ENCODE data around the gene CD59. TPM values are rescaled to one million over a fixed set of nuclear protein-coding genes. Genes with fewer than 3 reads are reported as not detected.
A peak's percentile ranks its signal among the peaks of the same experiment; 100 is the strongest.

The CD59 gene
- polyA plus RNA-seq, 2 of the 4 experiments (the other 2 are of a cell fraction): 335 to 375 TPM

DNA sequence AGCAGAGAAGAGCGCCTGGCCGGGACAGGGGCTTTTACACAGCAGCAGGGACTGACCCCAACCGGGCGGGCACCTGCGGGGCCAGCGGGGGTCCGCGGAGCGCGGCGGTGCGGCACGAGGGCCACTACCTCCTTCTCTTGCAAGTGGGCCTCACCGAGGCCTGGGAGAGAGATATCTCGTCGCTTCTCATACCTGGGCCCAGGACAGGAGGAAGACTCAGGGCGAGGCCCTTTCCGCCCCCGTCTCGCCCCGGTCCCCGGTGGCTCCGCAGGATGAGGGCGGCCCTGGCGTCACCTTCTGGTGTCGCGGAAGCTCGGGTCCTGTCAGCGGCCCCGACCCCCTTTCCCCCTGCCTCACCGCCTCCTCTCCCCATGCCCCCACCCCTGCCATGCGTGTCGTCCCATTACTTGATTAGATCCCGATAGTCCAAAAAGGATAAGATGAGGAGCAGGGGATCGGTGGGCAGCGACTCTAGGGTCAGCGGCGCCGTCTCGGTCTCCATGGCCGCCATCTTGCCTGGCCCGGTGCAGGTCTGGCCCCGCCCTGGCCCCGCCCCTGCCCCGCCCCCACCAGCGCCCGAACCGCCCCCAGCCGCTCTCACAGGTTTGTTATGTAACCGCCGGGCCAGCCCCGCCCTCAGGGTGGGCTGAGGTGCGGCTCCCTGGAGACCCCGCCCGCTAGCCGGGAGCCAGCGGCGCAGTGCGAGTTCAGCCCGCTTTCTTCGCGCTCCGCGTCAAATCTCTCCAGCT lies 37.9 kb upstream of the CD59 start, which contains the start of gene FBXO3:
TSS of gene FBXO3 (minus strand) at position 534 of the 749 bp plus-strand sequence. CDS start at position 511, 23 bp downstream.
- POLR2A ChIA-PET: interaction anchor here (0.5 to 0.6 kb wide), 3 partner anchors 13 to 29 kb away, joined by 3 read pairs; no protein-coding TSS in a partner anchor
- TF ChIP-seq, protein P1, sequence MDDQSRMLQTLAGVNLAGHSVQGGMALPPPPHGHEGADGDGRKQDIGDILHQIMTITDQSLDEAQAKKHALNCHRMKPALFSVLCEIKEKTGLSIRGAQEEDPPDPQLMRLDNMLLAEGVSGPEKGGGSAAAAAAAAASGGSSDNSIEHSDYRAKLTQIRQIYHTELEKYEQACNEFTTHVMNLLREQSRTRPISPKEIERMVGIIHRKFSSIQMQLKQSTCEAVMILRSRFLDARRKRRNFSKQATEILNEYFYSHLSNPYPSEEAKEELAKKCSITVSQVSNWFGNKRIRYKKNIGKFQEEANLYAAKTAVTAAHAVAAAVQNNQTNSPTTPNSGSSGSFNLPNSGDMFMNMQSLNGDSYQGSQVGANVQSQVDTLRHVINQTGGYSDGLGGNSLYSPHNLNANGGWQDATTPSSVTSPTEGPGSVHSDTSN (IDR thresholded peaks at IDR 0.05): no peak
- TF ChIP-seq NPAS2 (CRISPR knock-in tag; IDR thresholded peaks at IDR 0.05; ENCODE audit: borderline replicate concordance) (no peak), CEBPB (IDR thresholded peaks at IDR 0.05) (peak in 1 of 2 experiments; percentile 27; a peak in 2 of 4 replicates), ZC3H11A (IDR thresholded peaks at IDR 0.05) (no peak), BHLHE40 (IDR thresholded peaks at IDR 0.05; ENCODE audit: low read depth, low read length) (no peak), PHF8 (IDR thresholded peaks at IDR 0.05; ENCODE audit: borderline replicate concordance, low read depth) (peak; percentile 68), JUN (IDR thresholded peaks at IDR 0.05) (peak in 1 of 2 experiments; percentile 50; a peak in 1 of 5 replicates), POLR2A (IDR thresholded peaks at IDR 0.05; ENCODE audit: low read length) (peak; percentile 80), MAFK (IDR thresholded peaks at IDR 0.05; ENCODE audit: partially characterized antibody) (no peak), HEYL (CRISPR knock-in tag; IDR thresholded peaks at IDR 0.05) (no peak), KDM5A (IDR thresholded peaks at IDR 0.05) (peak; percentile 73)
- peak within 1 kb of the TSS; percentile 83 to 90 for H3K27ac ChIP-seq
- 1% methylated on average over 15 of the region's 64 CpGs for WGBS (ENCODE audit: missing lambda C conversion rate)
- DNase-seq (ENCODE audit: low read depth in 1 of 2, low spot score in 1 of 2) (peak; percentile 79 to 88), ATAC-seq (peak; percentile 88 to 90), FAIRE-seq (no peak)
- no peaks in the 10 kb centered on the region for H3K9me3 ChIP-seq
- CTCF ChIA-PET: interaction anchor here (0.8 to 4.4 kb wide), 4 partner anchors 31 to 231 kb away, joined by 3 to 19 read pairs (median 5); no protein-coding TSS in a partner anchor
- H3K4me2 ChIP-seq: peak within 1 kb of the TSS; percentile 91
- peak within 1 kb of the TSS; percentile 90 for H3K4me3 ChIP-seq
- peaks cover 33% of the 10 kb centered on the region for H3K4me1 ChIP-seq

DNA sequence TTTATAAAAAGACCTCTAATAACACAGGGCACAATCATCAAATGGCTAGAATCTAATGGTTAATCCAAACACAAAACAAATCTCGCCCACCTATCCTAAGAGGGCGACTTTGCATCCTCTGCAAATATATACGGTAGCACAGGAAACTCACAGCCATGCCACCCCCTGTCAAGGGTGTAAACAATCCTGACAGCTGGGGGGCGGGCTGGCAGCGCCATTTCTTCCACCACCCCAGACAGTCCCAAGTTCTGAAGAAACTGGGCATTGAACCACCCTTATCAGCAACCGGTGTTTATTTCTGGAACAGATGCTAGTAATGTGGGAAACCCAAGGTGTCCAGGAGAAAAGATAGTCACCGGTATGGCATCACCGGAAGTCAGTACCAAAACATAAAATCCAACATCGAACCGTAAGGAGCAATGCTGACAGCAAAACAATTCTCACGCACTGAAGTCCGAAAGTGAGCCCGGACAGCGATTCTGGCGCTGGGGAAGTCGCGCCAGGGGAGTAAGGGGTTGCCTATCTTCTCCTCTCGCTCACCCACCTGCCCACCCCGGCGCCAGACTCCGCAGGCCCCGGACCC lies 37.3 kb upstream of the CD59 start:
- ATAC-seq: peak; percentile 11 to 32; a peak in 3 of 6 replicates
- no peak for FAIRE-seq
- H3K4me1 ChIP-seq: peaks cover 33% of the 10 kb centered on the region
- CTCF ChIA-PET: interaction anchor here (1.7 to 4.4 kb wide), 2 partner anchors 16 to 30 kb away, joined by 4 to 19 read pairs; no protein-coding TSS in a partner anchor
- 7% methylated on average over 21 of the region's 22 CpGs for WGBS (ENCODE audit: missing lambda C conversion rate)
- H3K4me3 ChIP-seq: peak overlapping the region; percentile 90
- DNase-seq (ENCODE audit: low read depth in 1 of 2, low spot score in 1 of 2): peak in 1 of 2 experiments; percentile 34
- H3K4me2 ChIP-seq: peak overlapping the region; percentile 91
- POLR2A ChIA-PET: interaction anchor here (0.5 to 0.6 kb wide), 2 partner anchors 12 to 19 kb away, joined by 3 read pairs; no protein-coding TSS in a partner anchor
- peak overlapping the region; percentile 83 to 90 for H3K27ac ChIP-seq
- H3K9me3 ChIP-seq: no peaks in the 10 kb centered on the region
- TF ChIP-seq RCOR1 (IDR thresholded peaks at IDR 0.05; ENCODE audit: low read depth, low read length): no peak
- TF ChIP-seq, protein P2, sequence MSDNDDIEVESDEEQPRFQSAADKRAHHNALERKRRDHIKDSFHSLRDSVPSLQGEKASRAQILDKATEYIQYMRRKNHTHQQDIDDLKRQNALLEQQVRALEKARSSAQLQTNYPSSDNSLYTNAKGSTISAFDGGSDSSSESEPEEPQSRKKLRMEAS (IDR thresholded peaks at IDR 0.05): 0 out of 2 replicates have a peak, but pooled peaks have one; percentile 36

DNA sequence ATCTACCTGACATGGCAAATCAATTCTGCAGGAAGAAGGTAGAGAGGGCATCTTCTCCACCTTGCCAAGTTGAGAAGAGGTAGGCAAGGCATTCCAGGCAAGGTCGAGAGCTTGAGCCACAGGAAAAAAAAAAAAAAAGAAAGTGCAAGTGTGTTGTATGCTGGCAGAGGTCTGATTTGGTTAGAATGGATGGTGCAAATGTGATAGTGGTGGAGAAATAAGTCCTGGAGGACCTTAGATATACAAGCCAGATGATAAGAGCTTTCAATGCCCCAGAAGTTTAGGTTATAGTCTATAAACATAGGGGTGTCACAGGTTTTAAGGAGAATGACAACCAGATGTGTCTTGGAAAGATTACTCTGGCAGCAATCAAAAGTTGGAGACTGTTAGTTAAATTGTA lies 36.6 kb upstream of the CD59 start:
- H3K4me1 ChIP-seq: peaks cover 33% of the 10 kb centered on the region
- no peak overlapping the region for H3K27ac ChIP-seq
- peak overlapping the region; percentile 90; the same call in 2 of the 3 replicates for H3K4me3 ChIP-seq
- no peaks in the 10 kb centered on the region for H3K9me3 ChIP-seq
- FAIRE-seq (no peak), DNase-seq (ENCODE audit: low read depth in 1 of 2, low spot score in 1 of 2) (no peak), ATAC-seq (no peak)
- POLR2A ChIA-PET: no interaction called here
- 55% methylated on average over 1 of the region's 1 CpG for WGBS (ENCODE audit: missing lambda C conversion rate)
- TF ChIP-seq EHF (CRISPR knock-in tag; IDR thresholded peaks at IDR 0.05) (no peak), SREBF2 (IDR thresholded peaks at IDR 0.05) (no peak), MYC (IDR thresholded peaks at IDR 0.05; ENCODE audit: borderline replicate concordance, low read length) (no peak), MAFK (IDR thresholded peaks at IDR 0.05; ENCODE audit: partially characterized antibody) (no peak), GATA3 (IDR thresholded peaks at IDR 0.05; ENCODE audit: borderline replicate concordance) (no peak)
- TF ChIP-seq, protein P3, sequence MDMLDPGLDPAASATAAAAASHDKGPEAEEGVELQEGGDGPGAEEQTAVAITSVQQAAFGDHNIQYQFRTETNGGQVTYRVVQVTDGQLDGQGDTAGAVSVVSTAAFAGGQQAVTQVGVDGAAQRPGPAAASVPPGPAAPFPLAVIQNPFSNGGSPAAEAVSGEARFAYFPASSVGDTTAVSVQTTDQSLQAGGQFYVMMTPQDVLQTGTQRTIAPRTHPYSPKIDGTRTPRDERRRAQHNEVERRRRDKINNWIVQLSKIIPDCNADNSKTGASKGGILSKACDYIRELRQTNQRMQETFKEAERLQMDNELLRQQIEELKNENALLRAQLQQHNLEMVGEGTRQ (IDR thresholded peaks at IDR 0.05): no peak
- CTCF ChIA-PET: interaction anchor here (0.6 to 4.4 kb wide), 4 partner anchors 16 to 294 kb away, joined by 3 to 19 read pairs (median 7); no protein-coding TSS in a partner anchor
- peak overlapping the region; percentile 91 for H3K4me2 ChIP-seq

Measured in A549 (cell line).